HG03558 (cell line): ENCODE measurements around the gene LRRTM4.
"Not testable (repeated sequence)": the region's sequence is repeated elsewhere in the genome, so short reads cannot be mapped to it uniquely, and the experiment has no call there.

Experiments
- ATAC-seq: cut with Tn5 transposase; IDR thresholded peaks from one replicate; pipeline ENCODE4 v1.9.1; 2021; ENCODE audit warnings: moderate number of reproducible peaks; ENCODE audit not compliant: unreplicated experiment; ENCODE audit errors: extremely low read depth

Gene LRRTM4

GRCh38 chr2:77190721-77191346, 331.3 kb downstream of the LRRTM4 start:
- ATAC-seq, result no peak

- no peak for ATAC-seq
Observed at GRCh38 chr2:77185052-77185451, 337.1 kb downstream of the LRRTM4 start.

GRCh38 chr2:77179297-77179696, 342.9 kb downstream of the LRRTM4 start:
- ATAC-seq, result no peak

GRCh38 chr2:77175266-77175780, 346.9 kb downstream of the LRRTM4 start:
- not testable (repeated sequence) for ATAC-seq

- no peak for ATAC-seq
Observed at GRCh38 chr2:77169426-77169825, 352.8 kb downstream of the LRRTM4 start.

- ATAC-seq, result not testable (repeated sequence)
Observed at GRCh38 chr2:77164021-77164420, 358.2 kb downstream of the LRRTM4 start.

GRCh38 chr2:77161009-77161408, 361.2 kb downstream of the LRRTM4 start:
- ATAC-seq, result no peak

GRCh38 chr2:77156599-77156998, 365.6 kb downstream of the LRRTM4 start:
- no peak for ATAC-seq

GRCh38 chr2:77155511-77155910, 366.7 kb downstream of the LRRTM4 start:
- no peak for ATAC-seq

GRCh38 chr2:77149565-77149964, 372.6 kb downstream of the LRRTM4 start:
- ATAC-seq, result no peak

- ATAC-seq, result no peak
Observed at GRCh38 chr2:77147153-77147552, 375.0 kb downstream of the LRRTM4 start.

GRCh38 chr2:77144772-77145171, 377.4 kb downstream of the LRRTM4 start:
- ATAC-seq, result no peak

GRCh38 chr2:77142141-77142540, 380.0 kb downstream of the LRRTM4 start:
- no peak for ATAC-seq

- ATAC-seq, result not testable (repeated sequence)
Observed at GRCh38 chr2:77128479-77128878, 393.7 kb downstream of the LRRTM4 start.

GRCh38 chr2:77127345-77127744, 394.8 kb downstream of the LRRTM4 start:
- no peak for ATAC-seq

- ATAC-seq, result no peak
Observed at GRCh38 chr2:77121518-77121917, 400.7 kb downstream of the LRRTM4 start.

GRCh38 chr2:77119333-77119732, 402.8 kb downstream of the LRRTM4 start:
- no peak for ATAC-seq

- no peak for ATAC-seq
Observed at GRCh38 chr2:77108915-77109314, 413.3 kb downstream of the LRRTM4 start.

- ATAC-seq, result no peak
Observed at GRCh38 chr2:77105008-77105407, 417.2 kb downstream of the LRRTM4 start.

- ATAC-seq, result no peak
Observed at GRCh38 chr2:77104554-77104953, 417.6 kb downstream of the LRRTM4 start.

- ATAC-seq, result no peak
Observed at GRCh38 chr2:77102927-77103326, 419.2 kb downstream of the LRRTM4 start.

- no peak for ATAC-seq
Observed at GRCh38 chr2:77101796-77102452, 420.3 kb downstream of the LRRTM4 start.
